Ascending aorta (tissue), 2 donors: Measurements from ENCODE around the gene OLFML2B. TPM values are rescaled to one million over a fixed set of nuclear protein-coding genes. Genes with fewer than 3 reads are reported as not detected.

Experiments
- DNase-seq, 2 donors: peaks; one replicate each; pipeline ENCODE4 v3.0.0-alpha.2; 2019; ENCODE audit warnings: low spot score in 2 of 2
- H3K27ac ChIP-seq, 2 donors: fragments of 200-600 bp; sonication (generic); one replicate each; pipeline ENCODE4 v1.5.1; 2016 to 2017; ENCODE audit warnings: mild to moderate bottlenecking in 1 of 2
- H3K27me3 ChIP-seq: fragments of 200-600 bp; sonication (generic); one replicate; pipeline ENCODE4 v1.5.1; 2017
- H3K36me3 ChIP-seq, 2 donors: fragments of 200-600 bp; sonication (generic); one replicate each; pipeline ENCODE4 v1.5.1; 2016
- H3K4me1 ChIP-seq, 2 donors: fragments of 200-600 bp; sonication (generic); one replicate each; pipeline ENCODE4 v1.5.1; 2016 to 2017; ENCODE audit warnings: mild to moderate bottlenecking in 1 of 2
- H3K4me3 ChIP-seq, 2 donors: fragments of 200-600 bp; sonication (generic); one replicate each; pipeline ENCODE4 v1.5.1; 2016 to 2017; ENCODE audit warnings: mild to moderate bottlenecking in 1 of 2
- H3K9me3 ChIP-seq, 2 donors: fragments of 200-600 bp; sonication (generic); one replicate each; pipeline ENCODE4 v1.5.1; 2016
- intact Hi-C: fragments of 100-400 bp; cut with DNase I; formaldehyde crosslinking; loops from one replicate; pipeline ENCODE4 v1.15.1; 2023
- total RNA-seq: library from RNA; depleted of rRNA; stranded (reverse); fragments of >200 nt; gene quantifications from one replicate; pipeline ENCODE4 v1.1.0, GENCODE V29; 2016
- TF ChIP-seq, protein P1 (sequence below), 3 experiments: fragments of 200-600 bp in 2 of 3; fragments of 450-650 bp in 1 of 3; sonication (generic) in 2 of 3; IDR thresholded peaks; one replicate each; pipeline ENCODE4 v1.5.1; 2016 to 2019; ENCODE audit warnings: antibody characterized with exemption in 3 of 3, mild to moderate bottlenecking in 1 of 3, moderate library complexity in 1 of 3

Gene OLFML2B
- total RNA-seq, 1 donor from 2014 or later, result 79.7 TPM

DNA sequence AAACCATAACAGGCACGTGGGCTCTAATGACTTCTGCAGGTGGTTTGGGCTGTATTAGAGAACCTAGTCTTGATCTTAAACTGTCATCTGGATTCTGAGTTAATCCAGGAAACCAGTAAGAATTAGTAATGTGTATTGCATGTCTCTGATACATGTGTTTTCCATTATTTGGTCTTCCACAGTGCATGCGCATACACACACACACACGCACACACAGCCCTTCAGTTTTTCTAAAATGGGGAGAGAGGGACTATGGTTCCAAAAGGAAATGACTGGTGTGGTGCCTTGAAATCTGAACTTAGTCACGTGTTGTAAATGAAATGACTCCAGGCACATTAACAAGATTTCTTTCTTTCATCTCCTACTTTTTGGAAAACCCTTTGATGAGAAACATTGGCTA is 67.6 kb downstream of the OLFML2B start:
- H3K27me3 ChIP-seq, result no peaks in the 10 kb centered on the region
- peaks cover 7 to 9% of the 10 kb centered on the region in 2 donors for H3K36me3 ChIP-seq
- intact Hi-C loops, result no loop called here
- H3K4me3 ChIP-seq, result no peak overlapping the region
- H3K4me1 ChIP-seq, result peaks cover 0 to 13% of the 10 kb centered on the region in 2 donors
- no peak for DNase-seq
- TF ChIP-seq, protein P1, sequence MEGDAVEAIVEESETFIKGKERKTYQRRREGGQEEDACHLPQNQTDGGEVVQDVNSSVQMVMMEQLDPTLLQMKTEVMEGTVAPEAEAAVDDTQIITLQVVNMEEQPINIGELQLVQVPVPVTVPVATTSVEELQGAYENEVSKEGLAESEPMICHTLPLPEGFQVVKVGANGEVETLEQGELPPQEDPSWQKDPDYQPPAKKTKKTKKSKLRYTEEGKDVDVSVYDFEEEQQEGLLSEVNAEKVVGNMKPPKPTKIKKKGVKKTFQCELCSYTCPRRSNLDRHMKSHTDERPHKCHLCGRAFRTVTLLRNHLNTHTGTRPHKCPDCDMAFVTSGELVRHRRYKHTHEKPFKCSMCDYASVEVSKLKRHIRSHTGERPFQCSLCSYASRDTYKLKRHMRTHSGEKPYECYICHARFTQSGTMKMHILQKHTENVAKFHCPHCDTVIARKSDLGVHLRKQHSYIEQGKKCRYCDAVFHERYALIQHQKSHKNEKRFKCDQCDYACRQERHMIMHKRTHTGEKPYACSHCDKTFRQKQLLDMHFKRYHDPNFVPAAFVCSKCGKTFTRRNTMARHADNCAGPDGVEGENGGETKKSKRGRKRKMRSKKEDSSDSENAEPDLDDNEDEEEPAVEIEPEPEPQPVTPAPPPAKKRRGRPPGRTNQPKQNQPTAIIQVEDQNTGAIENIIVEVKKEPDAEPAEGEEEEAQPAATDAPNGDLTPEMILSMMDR (IDR thresholded peaks at IDR 0.05), result no peak
- H3K9me3 ChIP-seq, result no peaks in the 10 kb centered on the region
- no peak overlapping the region for H3K27ac ChIP-seq

DNA sequence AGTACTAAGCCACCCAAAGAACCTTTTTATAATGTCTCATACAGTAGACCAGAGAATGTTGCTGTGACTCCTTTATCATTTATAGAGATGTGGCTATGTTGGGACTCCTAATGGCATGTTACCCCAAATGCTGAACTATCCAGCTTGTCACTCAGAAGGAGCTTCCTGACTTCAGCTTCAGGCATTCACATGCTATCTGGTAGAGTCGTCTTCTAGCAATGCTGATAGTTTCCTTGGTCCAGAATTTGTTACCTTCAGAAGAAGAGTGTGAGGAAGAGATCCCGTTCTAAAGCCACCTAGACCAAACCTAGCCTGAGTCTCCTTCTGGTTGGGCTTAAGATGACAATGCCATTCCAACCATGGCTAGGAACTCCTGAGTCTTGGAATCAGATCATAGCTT is 68.1 kb downstream of the OLFML2B start:
- Histone ChIP-seq H3K4me1 (peaks cover 0 to 13% of the 10 kb centered on the region in 2 donors), H3K9me3 (no peaks in the 10 kb centered on the region), H3K36me3 (peaks cover 7 to 9% of the 10 kb centered on the region in 2 donors), H3K27me3 (no peaks in the 10 kb centered on the region), H3K27ac (no peak overlapping the region), H3K4me3 (no peak overlapping the region)
- no peak for DNase-seq
- intact Hi-C loops, result no loop called here
- TF ChIP-seq, protein P1 (IDR thresholded peaks at IDR 0.05), result no peak

DNA sequence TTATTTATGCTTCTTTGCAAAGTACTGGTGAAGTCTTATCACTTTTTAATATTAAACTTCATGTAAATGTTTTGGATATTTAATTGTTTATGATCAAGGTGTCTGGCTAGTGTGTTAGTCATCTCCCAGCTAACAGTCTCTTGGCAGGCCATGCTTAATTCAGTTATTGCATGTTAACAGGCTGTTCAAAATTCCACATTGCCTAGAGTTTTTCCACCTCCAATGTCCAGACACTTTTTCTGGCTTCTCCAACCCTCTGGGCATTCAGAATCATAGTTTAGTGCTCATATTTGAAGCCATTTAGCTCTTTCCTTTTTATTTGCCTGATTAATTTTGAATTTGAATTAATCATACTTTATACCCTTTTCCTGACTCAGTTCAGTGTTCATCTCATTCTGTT is 69.2 kb downstream of the OLFML2B start:
- Histone ChIP-seq H3K9me3 (no peaks in the 10 kb centered on the region), H3K27ac (peak overlapping the region in 1 of 2 donors; percentile 21), H3K27me3 (no peaks in the 10 kb centered on the region), H3K4me1 (peaks cover 0 to 13% of the 10 kb centered on the region in 2 donors), H3K36me3 (peaks cover 4 to 9% of the 10 kb centered on the region in 2 donors), H3K4me3 (no peak overlapping the region)
- TF ChIP-seq, protein P1 (IDR thresholded peaks at IDR 0.05), result no peak
- DNase-seq, result no peak
- intact Hi-C loops, result no loop called here

DNA sequence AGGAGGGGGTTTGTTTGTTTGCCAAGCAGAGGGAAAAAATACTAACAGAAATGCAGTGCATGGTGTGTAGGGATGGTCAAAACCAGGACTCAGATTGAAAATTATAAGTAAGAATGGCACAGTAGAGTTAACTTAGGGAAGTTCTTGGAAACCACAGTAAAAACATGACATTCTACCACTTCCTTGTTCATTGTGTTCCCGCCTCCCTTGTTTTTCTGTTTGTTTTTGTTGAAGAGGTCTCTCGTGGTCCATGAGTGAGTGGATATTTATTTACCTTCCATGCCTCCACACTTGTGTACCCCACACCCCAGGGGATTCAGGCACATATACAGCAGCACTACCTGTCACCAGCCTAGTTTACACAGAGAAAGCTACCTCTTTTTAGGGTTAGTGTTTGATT is 69.6 kb downstream of the OLFML2B start:
- peaks cover 4 to 9% of the 10 kb centered on the region in 2 donors for H3K36me3 ChIP-seq
- H3K27me3 ChIP-seq, result no peaks in the 10 kb centered on the region
- TF ChIP-seq, protein P1 (IDR thresholded peaks at IDR 0.05), result no peak
- intact Hi-C loops, result no loop called here
- H3K27ac ChIP-seq, result peak overlapping the region in 1 of 2 donors; percentile 21
- peaks cover 0 to 13% of the 10 kb centered on the region in 2 donors for H3K4me1 ChIP-seq
- DNase-seq, result no peak
- H3K9me3 ChIP-seq, result no peaks in the 10 kb centered on the region
- no peak overlapping the region for H3K4me3 ChIP-seq

DNA sequence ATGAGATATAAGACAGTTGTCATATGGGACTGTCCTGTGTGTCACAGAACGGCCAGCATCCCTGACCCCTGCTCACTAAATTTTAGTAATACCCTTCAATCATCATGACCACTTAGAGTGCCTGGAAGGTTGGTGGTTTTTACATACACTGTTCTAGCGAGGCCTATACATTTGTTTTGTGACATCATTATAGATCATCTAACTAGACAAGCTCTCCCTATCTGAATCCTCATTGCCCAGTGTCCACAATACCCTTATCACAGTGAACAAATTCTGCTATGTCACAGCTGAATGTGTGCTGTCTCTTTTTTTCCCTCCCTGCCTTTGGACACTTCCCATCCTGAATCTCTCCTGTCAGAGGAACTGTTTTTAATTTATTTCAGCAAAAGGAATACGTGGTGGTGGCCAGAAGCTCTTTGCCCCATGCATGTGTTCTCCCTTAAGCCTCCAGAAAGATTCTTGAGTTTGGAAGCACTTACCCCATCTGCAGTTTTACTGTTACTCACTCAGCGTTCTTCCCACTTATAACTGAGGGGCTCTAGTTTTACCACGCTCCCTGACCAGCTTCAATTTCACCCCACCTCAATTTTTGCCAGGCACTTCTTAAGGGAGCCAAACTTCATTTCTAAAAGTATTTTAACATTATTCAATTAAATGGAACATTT is 70.3 kb downstream of the OLFML2B start:
- H3K4me1 ChIP-seq, result peaks cover 0 to 13% of the 10 kb centered on the region in 2 donors
- peak overlapping the region in 1 of 2 donors; percentile 21 for H3K27ac ChIP-seq
- H3K27me3 ChIP-seq, result no peaks in the 10 kb centered on the region
- H3K4me3 ChIP-seq, result no peak overlapping the region
- peaks cover under 1 to 2% of the 10 kb centered on the region in 2 donors for H3K36me3 ChIP-seq
- no peak for DNase-seq
- no peaks in the 10 kb centered on the region for H3K9me3 ChIP-seq
- intact Hi-C loops, result no loop called here
- TF ChIP-seq, protein P1 (IDR thresholded peaks at IDR 0.05), result no peak
